Measurements from ENCODE around the gene SNTG2. TPM values are rescaled to one million over a fixed set of nuclear protein-coding genes. Genes with fewer than 3 reads are reported as not detected.
"Not testable (repeated sequence)": the region's sequence is repeated elsewhere in the genome, so short reads cannot be mapped to it uniquely, and the experiment has no call there.

The SNTG2 gene
- polyA plus RNA-seq, 4 donors, result 2.0 to 2.7 (median 2.2) TPM

- peak in 1 of 4 donors; percentile 2 for DNase-seq (ENCODE audit: low read depth in 4 of 4, low spot score in 3 of 4)
Observed at GRCh38 chr2:1226766-1227165, 276.1 kb downstream of the SNTG2 start.

- peak in 3 of 4 donors; percentile 21 to 47 (median 33) for DNase-seq (ENCODE audit: low read depth in 4 of 4, low spot score in 3 of 4)
Observed at GRCh38 chr2:1227274-1227900, 276.7 kb downstream of the SNTG2 start.

GRCh38 chr2:1229596-1229995 lies 278.9 kb downstream of the SNTG2 start:
- DNase-seq (ENCODE audit: low read depth in 4 of 4, low spot score in 3 of 4), result not testable (repeated sequence)

- DNase-seq (ENCODE audit: low read depth in 4 of 4, low spot score in 3 of 4), result no peak
Observed at GRCh38 chr2:1230155-1230893, 279.7 kb downstream of the SNTG2 start.

- DNase-seq (ENCODE audit: low read depth in 4 of 4, low spot score in 3 of 4), result no peak
Observed at GRCh38 chr2:1231466-1232063, 280.9 kb downstream of the SNTG2 start.

- DNase-seq (ENCODE audit: low read depth in 4 of 4, low spot score in 3 of 4), result no peak
Observed at GRCh38 chr2:1233281-1233680, 282.6 kb downstream of the SNTG2 start.

GRCh38 chr2:1234731-1235308 lies 284.2 kb downstream of the SNTG2 start:
- DNase-seq (ENCODE audit: low read depth in 4 of 4, low spot score in 3 of 4), result peak in 1 of 4 donors; percentile 12

GRCh38 chr2:1235806-1236205 lies 285.2 kb downstream of the SNTG2 start:
- DNase-seq (ENCODE audit: low read depth in 4 of 4, low spot score in 3 of 4), result no peak

- no peak for DNase-seq (ENCODE audit: low read depth in 4 of 4, low spot score in 3 of 4)
Observed at GRCh38 chr2:1236606-1237005, 286.0 kb downstream of the SNTG2 start.

- no peak for DNase-seq (ENCODE audit: low read depth in 4 of 4, low spot score in 3 of 4)
Observed at GRCh38 chr2:1237783-1238182, 287.1 kb downstream of the SNTG2 start.

- no peak for DNase-seq (ENCODE audit: low read depth in 4 of 4, low spot score in 3 of 4)
Observed at GRCh38 chr2:1238598-1239138, 288.0 kb downstream of the SNTG2 start.

GRCh38 chr2:1245193-1245592 lies 294.5 kb downstream of the SNTG2 start:
- no peak for DNase-seq (ENCODE audit: low read depth in 4 of 4, low spot score in 3 of 4)

- DNase-seq (ENCODE audit: low read depth in 4 of 4, low spot score in 3 of 4), result no peak
Observed at GRCh38 chr2:1246239-1246638, 295.6 kb downstream of the SNTG2 start.

- no peak for DNase-seq (ENCODE audit: low read depth in 4 of 4, low spot score in 3 of 4)
Observed at GRCh38 chr2:1246991-1247390, 296.3 kb downstream of the SNTG2 start.

- no peak for DNase-seq (ENCODE audit: low read depth in 4 of 4, low spot score in 3 of 4)
Observed at GRCh38 chr2:1248187-1248586, 297.5 kb downstream of the SNTG2 start.

GRCh38 chr2:1249897-1250687 lies 299.4 kb downstream of the SNTG2 start:
- no peak for DNase-seq (ENCODE audit: low read depth in 4 of 4, low spot score in 3 of 4)

GRCh38 chr2:1251520-1251919 lies 300.9 kb downstream of the SNTG2 start:
- no peak for DNase-seq (ENCODE audit: low read depth in 4 of 4, low spot score in 3 of 4)

GRCh38 chr2:1253629-1254028 lies 303.0 kb downstream of the SNTG2 start:
- DNase-seq (ENCODE audit: low read depth in 4 of 4, low spot score in 3 of 4), result no peak

GRCh38 chr2:1254662-1255343 lies 304.2 kb downstream of the SNTG2 start:
- DNase-seq (ENCODE audit: low read depth in 4 of 4, low spot score in 3 of 4), result no peak
